HTERT RPE-1 (cell line): ENCODE measurements around the gene FNDC10.
"Not testable (repeated sequence)": the region's sequence is repeated elsewhere in the genome, so short reads cannot be mapped to it uniquely, and the experiment has no call there.

Experiments
- in situ Hi-C: fragments of 300-500 bp; cut with MboI; formaldehyde crosslinking; loops from 4 replicates; pipeline ENCODE4 v1.14.3; 2020; ENCODE audit warnings: low sequenced_read_pairs

Gene FNDC10

DNA sequence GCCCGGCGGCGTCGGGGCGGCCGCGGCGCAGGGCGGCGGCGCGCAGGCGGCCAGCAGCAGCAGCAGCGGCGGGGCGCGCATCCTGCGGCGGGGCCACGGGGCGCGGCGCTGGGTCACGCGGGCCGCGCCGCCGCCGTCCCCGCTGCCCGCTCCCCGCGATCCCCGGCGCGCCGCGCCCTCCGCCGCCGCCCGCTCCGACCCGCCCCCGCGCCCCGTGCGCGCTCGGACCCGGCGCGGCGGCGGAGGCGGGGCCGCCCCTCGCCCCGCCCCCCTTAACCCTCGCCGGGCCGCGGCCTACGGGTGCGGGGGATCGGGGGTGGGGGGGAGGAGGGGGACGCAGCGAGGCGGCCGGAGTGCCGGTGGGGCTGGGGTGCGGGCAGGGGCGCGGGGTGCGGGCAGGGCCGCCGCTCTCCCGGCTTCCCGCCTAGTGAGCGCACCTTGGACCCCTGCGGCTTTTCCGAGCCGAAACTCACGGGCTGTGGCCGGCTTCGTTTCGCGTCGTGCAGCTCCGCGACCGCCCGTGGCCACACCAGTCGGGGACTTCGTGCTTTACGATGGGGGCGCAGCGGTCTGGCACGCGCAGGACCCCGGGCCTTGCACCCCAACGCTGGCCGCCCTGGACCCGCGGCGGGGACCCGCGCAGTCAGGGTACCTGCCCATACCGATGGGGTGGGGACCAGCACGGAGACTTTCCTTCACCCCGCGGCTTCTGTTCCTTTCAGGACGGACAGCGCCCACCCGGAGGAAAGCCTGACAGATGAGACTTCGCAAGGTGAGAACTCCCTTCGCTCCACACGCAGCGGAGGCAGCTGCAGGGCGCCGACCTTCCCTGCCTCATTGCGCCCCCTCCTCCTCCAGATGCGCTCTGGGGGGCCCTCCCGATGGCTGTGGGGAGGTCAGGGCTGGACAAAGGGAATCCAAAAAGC lies at the start of gene FNDC10:
Gene FNDC10 (minus strand): TSS at position 201 of the 926 bp plus-strand sequence. CDS start 120 bp downstream, at position 81.
- in situ Hi-C loops = no loop called here

DNA sequence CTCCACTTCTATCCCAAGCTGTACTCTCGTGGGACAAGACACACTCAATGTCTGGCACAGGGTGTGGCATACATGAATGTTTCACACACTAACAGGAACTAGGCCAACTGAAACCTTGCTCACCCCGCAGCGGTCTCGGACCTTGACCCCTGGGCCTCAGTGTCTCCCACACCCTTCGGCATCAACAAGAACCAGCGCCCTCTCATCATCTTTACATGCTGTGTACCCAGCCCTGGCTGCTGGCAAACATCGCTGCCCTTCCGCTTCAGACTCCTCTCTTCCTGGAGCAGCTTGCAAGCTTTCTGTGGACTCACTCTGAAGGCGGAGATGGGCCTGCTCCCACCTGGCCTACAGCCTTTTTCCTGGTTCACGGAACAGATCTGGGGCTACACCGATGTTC lies 48.3 kb upstream of the FNDC10 start:
- in situ Hi-C loops = not testable (repeated sequence)

DNA sequence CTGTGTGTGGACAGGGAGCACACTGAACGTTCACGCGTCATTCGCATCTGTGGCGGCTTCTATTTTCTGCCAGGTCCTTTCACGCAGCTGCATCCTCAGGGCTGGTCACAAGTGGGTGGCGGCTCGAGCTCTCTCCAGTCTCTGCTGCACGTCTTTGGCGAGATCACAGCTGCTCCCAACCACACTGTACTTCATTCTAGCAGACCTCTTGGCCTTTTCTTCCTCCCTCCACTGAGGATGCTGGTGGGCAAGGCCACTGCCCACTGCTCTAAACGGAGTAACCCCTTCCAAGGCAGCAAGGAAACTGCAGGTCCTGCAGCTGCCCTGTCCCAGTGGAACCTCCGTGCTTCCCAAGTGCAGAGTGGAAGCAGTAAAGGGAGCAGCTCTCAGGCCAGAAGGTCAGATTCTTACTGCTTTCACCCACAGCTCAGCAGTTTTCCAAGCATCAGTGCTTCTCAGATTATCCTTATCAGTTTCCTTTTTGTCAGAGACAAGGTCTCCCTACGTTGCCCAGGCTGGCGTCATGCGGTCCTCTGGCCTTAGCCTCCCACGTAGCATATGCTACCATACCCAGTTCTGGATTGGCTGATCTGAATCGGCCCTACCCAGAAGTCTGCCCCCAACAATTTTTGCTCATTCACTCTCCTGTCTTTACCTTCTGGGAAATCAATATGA lies 47.8 kb upstream of the FNDC10 start:
- in situ Hi-C loops = not testable (repeated sequence)

DNA sequence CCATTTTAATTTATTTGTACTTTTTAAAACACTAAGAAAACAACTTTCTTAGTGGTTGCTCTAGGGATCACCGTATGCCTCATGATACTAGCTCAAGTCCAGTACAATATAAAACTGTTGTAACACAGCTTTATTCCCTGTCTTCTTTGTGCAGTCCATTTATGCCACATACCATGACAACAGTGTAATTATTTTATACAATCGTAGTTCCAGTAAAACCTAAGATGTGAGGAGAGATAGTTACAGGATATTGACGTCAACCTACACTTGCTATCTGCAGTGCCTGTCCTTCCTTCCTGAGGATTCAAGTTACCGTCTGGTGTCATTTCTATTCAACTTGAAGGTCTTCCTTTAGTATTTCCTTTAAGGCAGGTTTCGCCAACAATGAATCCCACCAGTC lies 46.4 kb upstream of the FNDC10 start:
- in situ Hi-C loops = not testable (repeated sequence)

DNA sequence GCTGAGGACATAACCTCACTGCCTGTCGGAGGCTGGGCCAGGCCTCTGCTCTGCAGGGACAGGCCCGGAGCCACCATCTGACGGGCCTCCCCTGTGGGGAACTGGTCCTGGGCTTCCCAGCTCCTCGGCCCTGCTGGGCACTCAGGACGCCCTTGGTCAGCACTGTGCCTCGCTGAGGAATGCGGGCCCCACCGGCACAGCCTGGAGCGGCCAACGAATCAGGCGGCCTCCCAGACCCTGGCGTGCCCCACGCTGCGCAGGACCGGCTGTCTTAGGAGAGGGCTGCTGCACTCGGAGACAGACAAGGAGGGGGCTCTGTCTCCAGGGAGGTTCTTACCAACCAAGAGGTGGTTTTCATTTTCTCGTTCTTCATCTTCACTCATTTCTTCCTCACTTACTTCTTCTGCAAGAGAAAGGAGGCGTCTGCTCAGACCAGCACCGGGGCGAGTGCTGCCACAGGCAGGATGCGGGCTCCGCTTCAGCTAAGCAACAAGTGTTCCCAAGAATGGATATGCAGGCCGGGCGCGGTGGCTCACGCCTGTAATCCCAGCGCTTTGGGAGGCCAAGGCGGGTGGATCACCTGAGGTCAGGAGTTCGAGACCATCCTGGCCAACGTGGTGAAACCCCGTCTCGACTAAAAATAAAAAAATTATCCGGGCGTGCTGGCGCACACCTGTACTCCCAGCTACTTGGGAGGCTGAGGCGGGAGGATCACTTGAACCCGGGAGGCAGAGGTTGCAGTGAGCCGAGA lies 41.0 kb upstream of the FNDC10 start:
- in situ Hi-C loops = not testable (repeated sequence)

DNA sequence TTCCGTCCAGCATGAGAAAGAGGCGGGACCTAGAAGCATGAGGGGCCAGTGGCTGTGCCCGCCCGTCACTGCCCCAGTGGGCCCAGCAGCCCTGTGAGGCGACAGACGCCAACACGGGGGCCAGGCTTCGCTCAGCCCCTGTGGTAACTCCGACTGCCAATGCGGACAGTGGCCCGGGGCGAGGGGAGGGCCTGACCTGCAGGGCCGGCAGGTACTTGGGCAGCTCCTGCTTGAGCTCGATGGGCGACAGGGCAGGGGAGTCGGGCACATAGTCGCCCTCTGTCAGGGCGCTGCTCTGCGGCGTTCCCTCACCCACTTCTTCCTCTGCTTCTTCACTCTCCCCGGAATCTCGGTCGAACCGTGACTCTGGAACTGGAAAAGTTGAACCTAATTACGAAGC lies 40.1 kb upstream of the FNDC10 start:
- in situ Hi-C loops = not testable (repeated sequence)

DNA sequence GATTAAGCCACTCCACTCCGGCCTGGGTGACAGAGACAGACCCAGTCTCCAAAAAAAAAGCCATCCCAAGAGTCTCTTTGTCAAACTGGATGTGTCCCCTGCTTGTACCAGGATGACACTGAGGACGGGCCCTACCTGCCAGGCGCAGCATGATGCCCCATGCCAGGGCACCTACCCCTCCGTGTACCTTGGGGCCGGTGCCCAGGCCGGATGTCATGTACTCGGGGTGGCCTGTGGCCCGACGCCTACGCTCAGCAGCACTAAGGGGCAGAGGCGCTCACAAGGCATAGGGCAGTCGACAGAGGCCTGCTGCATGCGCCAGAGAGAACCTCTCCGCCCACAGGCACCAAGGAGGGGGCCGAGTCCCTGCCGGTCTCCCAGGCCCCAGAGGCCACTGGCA lies 39.4 kb upstream of the FNDC10 start:
- in situ Hi-C loops = not testable (repeated sequence)

DNA sequence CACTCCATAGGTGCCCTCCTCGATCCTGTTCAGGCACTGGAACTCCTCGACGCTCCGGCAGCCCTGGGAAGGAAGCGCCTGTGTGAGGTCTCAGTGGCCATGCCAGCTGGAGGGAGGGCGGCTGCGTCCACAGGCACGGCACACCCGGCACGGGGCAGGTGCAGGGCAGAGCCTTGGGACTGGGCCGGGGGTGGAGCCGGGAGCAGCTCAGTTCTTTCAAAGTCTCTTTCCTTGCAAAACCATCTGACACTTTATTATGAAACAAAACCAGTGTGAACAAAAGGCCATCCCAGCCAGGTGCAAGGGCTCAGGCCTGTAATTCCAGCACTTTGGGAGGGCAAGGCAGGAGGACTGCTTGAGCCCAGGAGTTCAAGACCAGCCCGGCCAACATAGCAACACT lies 38.6 kb upstream of the FNDC10 start:
- in situ Hi-C loops = not testable (repeated sequence)

DNA sequence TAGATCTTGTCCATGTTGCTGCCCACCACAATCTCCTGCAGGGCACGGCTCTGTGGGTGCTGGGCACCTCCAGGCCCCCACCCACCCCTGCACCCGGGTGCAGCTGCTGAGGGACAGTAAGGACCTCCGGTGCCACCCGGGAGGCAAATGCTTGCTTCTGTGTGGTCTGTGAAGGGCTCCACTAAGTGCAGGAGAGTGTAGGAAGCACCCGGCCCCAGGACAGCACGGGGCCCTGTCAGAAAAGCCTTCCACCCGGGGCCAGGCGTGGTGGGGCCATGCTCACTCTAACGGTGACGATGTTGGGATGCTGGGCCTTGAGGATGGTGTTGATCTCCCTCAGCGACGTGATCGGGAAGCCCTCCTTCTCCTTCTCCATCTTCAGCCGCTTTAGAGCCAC lies 37.5 kb upstream of the FNDC10 start:
- in situ Hi-C loops = not testable (repeated sequence)

DNA sequence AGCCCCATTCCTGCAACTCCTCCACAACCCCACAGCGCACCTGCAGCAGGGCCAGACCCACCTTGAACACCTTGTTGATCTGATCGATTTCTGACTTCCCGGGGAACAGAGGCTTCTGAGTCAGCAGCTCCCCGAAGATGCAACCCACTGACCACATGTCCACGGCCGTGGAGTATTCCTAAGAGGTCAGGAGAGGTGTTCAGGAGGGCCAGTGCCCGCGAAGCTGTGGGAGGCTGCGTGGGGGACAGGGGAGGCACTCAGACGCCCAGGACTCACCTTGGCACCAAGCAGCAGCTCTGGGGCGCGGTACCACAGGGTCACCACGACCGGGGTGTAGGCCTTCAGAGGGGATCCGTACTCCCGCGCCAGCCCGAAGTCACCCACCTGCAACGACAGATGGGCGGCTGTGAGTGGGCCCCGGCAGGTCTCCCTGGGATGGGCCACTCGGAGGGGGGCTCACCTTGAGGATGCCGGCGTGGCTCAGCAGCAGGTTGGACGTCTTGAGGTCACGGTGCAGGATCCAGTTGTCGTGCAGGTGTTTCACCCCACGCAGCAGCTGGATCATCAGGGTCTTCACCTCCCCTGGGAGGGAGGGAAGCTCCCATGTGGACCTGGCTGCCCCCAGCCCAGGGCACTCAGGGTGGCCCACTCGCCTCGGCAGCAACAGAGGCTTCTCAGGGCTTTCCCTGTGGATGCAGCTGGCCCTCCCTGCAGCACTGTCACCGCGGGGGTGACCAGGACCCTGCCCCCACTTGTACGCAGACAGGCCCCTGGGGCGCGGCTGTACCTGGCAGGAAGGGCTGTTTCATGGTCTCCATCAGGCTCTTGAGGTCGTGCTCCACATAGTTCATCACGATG lies 36.9 kb upstream of the FNDC10 start:
- in situ Hi-C loops = not testable (repeated sequence)

DNA sequence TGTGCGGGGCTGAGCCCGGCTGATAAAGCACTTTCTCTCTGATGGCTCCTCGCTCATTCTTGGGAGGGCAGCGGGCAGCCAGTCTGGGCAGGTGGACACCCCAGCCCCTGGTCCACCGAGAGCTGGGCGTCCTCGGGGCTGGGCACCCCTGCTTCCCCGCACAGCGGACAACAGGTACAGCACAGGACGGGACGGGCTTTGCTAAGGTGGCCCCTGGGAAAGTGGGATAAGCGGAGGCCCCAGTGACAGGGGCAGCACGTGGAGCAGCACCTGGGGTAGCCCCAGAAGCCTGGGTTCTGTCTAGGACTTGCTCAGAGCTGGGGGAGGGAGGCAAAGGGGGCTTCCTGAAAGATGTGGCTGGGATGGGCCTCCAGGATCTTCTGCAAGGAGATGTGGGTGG lies 34.7 kb upstream of the FNDC10 start:
- in situ Hi-C loops = not testable (repeated sequence)

DNA sequence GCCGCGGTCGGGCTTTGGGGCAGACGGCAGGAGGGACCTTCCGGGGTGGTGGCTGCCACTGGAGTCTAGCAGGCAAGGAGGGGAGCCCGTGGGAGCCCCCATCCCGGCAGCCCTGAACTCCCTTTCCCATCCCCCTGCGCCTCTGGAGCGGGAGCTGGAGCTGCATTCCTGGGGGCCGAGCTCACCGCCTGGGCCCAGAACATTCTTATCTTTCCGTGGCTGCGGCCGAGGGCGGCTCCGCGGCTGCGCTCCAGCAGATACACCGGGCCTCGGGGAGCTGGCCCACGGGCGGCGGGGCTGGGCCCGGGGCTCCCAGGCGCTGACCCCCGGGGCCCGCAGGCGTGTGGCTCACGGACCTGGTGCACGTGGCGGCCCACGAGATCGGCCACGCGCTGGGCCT lies 33.5 kb upstream of the FNDC10 start:
- in situ Hi-C loops = not testable (repeated sequence)

DNA sequence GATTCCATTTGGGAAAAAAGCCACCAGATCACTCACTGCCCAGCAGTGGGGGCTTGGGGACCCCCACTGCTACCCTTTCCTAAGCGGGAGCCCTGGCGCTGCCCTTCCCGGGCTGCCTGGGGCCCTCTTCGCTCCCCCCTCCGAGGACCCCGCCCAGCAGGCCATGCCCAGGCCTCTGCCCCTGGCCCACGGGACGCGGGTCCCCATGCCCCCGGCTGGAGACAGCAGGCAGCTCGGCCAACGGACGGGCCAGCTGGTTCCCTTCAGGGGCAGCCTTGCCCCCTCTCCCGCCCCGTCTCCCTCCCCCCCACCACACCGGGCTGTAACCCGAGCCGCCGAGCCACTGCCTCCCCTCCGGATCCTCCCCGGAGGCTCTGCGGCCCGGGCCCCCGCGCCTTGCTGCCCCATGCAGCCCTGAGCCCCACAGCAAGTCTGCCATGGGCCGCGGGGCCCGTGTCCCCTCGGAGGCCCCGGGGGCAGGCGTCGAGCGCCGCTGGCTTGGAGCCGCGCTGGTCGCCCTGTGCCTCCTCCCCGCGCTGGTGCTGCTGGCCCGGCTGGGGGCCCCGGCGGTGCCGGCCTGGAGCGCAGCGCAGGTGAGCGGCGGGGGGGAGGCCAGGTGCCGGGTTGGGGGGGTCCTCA lies 32.0 kb upstream of the FNDC10 start, which contains the start of gene MMP23B:
Gene MMP23B (plus strand): TSS at position 392 of the 639 bp plus-strand sequence. CDS start 46 bp downstream, at position 438.
- in situ Hi-C loops = no loop called here

DNA sequence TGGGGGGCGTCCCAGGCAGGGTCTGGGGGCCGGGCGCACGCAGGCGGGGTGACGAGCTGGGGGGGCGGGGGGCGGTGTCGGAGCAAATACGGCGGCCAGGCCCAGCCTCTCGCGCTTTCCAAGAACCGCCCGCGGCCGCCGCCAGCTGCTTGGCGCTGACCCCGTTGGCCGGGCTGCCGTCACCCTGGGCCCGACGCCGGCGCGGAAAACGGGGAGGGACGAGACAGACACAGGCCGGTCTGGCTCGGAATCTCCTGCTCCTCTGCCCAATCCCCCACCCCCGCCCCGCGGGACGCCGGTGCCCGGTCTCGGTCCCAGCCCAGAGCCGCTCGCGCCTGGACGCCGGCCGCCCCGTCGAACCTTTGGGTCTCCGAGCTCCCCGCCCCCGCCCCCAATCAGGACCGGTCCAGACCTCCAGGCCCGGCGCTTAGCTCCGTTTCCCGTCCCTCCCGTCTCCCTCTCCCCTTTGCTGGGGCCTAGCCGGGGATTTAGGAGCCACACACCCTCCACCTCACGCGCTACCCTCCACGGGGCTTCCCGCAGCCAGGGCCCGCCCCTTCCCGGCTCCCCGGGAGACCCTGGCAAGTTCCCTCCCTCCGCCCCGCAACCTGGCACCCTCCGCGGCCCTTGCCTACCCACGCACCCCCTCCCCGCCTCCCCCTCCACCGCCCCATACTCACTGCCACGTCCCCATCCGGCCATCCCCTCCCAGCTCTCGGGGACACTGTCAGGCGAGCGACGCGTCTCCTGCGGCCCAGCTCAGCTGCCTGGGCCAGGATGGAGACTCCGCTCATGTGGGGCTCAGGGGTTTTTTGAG lies 31.2 kb upstream of the FNDC10 start:
- in situ Hi-C loops = no loop called here

DNA sequence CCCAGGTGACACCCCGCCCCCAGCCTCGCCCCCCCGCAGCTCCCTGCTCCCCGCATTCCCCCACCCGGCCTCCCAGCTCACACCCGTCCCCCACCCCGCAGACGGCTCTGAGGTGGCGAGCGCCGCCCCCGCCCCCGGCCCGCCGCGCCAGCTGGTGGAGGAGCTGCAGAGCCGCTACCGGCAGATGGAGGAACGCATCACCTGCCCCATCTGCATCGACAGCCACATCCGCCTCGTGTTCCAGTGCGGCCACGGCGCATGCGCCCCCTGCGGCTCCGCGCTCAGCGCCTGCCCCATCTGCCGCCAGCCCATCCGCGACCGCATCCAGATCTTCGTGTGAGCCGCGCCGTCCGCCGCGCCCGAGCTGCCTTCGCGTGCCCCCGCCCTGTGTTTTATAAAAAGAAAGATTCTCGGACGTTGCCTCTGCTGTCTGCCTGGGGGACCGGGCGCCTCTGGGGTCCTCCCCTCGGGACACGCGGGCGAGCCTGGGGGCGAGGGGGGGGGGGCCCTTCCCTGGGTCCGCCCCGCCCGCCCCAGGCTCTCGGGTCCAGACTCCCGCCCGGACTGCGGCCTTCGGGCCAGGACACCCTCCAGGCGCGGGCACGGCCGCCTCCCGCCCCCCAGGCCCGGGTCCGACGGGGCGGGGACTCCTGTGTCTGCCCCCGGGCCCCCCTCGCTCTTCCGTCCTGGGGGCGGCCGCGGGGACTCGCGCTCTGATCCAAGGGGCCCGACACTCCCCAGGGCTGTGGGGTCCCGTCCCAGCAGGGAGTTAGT lies 30.4 kb upstream of the FNDC10 start:
- in situ Hi-C loops = no loop called here

DNA sequence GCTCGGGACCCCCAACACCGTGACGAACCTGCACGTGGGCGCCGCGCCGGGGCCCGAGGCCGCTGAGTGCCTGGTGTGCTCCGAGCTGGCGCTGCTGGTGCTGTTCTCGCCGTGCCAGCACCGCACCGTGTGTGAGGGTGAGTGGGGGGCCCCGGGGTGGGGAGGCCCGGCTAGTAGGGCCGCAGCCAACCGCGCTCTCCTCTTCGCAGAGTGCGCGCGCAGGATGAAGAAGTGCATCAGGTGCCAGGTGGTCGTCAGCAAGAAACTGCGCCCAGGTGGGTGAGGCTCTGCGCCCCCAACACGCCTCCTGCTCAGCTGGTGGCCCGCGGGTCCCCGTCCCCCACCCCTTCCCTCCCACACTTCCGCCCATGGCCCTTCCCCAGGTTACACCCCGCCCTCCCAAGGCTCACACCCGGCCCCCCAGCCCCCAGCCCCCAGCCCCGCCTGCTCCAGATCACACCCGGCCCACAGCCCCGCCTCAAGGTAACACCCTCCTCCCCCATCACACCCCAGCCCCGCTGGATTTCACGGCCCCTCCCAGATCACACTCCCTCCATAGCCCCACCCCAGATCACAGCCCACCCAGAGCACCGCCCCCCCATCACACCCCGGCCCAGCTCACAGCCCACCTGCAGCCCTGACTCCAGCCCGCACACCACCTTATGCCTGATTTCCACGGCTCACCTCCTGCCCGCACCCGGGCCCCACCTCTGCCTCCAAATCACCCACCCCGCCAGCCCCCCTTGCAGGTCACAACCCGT lies 29.7 kb upstream of the FNDC10 start:
- in situ Hi-C loops = no loop called here

DNA sequence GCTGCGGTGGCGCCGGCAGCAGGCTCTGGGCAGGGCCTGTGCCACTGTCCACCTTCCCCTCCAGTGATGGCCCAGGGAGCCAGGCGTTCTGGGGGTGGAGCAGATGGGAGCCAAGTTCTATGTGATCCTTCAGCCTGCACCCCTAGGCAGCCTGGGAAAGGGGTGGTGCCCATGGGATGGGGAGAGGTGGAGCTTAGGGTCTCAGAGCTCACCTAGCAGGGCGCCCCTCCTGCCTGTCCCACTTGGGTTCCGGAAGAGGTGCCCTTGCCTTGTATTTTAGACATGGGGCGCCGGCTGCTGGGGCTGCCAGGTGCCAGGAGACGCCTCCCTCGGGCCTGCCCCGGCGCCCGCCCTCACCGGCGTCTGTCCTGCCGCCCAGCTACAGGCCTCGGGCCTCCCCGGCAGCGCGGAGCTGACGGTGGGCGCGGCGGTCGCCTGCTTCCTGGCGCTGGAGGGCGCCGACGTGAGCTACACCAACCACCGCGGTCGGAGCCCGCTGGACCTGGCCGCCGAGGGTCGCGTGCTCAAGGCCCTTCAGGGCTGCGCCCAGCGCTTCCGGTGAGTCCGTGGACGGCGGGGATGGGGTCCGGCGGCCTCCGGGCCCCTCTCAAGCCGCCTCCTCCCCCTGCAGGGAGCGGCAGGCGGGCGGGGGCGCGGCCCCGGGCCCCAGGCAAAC lies 29.0 kb upstream of the FNDC10 start:
- in situ Hi-C loops = no loop called here
